ENCODE data around the gene CBLN1.

GRCh38 chr16:49262501-49262900, 19.1 kb downstream of the CBLN1 start:
- no peak for TF ChIP-seq SP1 (IDR thresholded peaks at IDR 0.05)
- no peak for TF ChIP-seq BHLHE40 (IDR thresholded peaks at IDR 0.05; ENCODE audit: borderline replicate concordance)
- no peak for TF ChIP-seq LEF1 (IDR thresholded peaks at IDR 0.05; ENCODE audit: borderline replicate concordance)
- no peak for TF ChIP-seq FOXK2 (IDR thresholded peaks at IDR 0.05)
- no peak for TF ChIP-seq FOXM1 (IDR thresholded peaks at IDR 0.05; ENCODE audit: borderline replicate concordance)
- no peak for TF ChIP-seq TARDBP (IDR thresholded peaks at IDR 0.05)
- no peak for TF ChIP-seq HDGF (IDR thresholded peaks at IDR 0.05; ENCODE audit: borderline replicate concordance)
- no peak for TF ChIP-seq SUZ12 (IDR thresholded peaks at IDR 0.05)

Measured in HEK293T (cell line).